ENCODE results near the gene VPS4A. TPM values are rescaled to one million over a fixed set of nuclear protein-coding genes. Genes with fewer than 3 reads are reported as not detected.

Gene VPS4A
- total and polyA plus RNA-seq, 4 donors, result 13.3 to 15.7 (median 14.5) TPM

- Histone ChIP-seq H3K36me3 (ENCODE audit: control insufficient read depth in 4 of 4, insufficient read depth in 3 of 4, low read depth in 1 of 4, low read length in 3 of 4) (peaks cover 25 to 58% (median 36%) of the 10 kb centered on the region in 4 donors), H3K9ac (ENCODE audit: low read depth in 1 of 2, low read length in 2 of 2) (no peak overlapping the region), H3K27me3 (ENCODE audit: control insufficient read depth in 4 of 4, insufficient read depth in 4 of 4, low read length in 3 of 4) (no peaks in the 10 kb centered on the region), H3K4me3 (ENCODE audit: low read depth in 1 of 3, low read length in 3 of 3) (no peak overlapping the region), H3K9me3 (ENCODE audit: control insufficient read depth in 4 of 4, low read length in 3 of 4) (no peaks in the 10 kb centered on the region), H3K27ac (ENCODE audit: low read depth in 1 of 2, low read length in 2 of 2) (no peak overlapping the region), H3K4me1 (ENCODE audit: control insufficient read depth in 4 of 4, insufficient read depth in 4 of 4, low read length in 3 of 4) (peaks cover 11 to 64% (median 50%) of the 10 kb centered on the region in 4 donors)
- DNase-seq (ENCODE audit: low spot score), result no peak
- WGBS, result 95% methylated on average over 7 of the region's 7 CpGs
- TF ChIP-seq FOXA2 (IDR thresholded peaks at IDR 0.05) (no peak), HNF4A (conservative IDR thresholded peaks at IDR 0.05) (no peak), GABPA (IDR thresholded peaks at IDR 0.05 in 1 of 2, conservative IDR thresholded peaks at IDR 0.05 in 1 of 2) (no peak), RXRA (IDR thresholded peaks at IDR 0.05) (no peak), YY1 (IDR thresholded peaks at IDR 0.05) (no peak), FOXA1 (IDR thresholded peaks at IDR 0.05) (no peak), HNF4G (IDR thresholded peaks at IDR 0.05) (no peak), REST (IDR thresholded peaks at IDR 0.05) (no peak), ZBTB33 (IDR thresholded peaks at IDR 0.05) (no peak), TAF1 (conservative IDR thresholded peaks at IDR 0.05) (no peak), SP1 (IDR thresholded peaks at IDR 0.05) (no peak), RAD21 (IDR thresholded peaks at IDR 0.05) (no peak), NR2F2 (IDR thresholded peaks at IDR 0.05) (no peak)
These were observed 11.2 kb downstream of the VPS4A start for GRCh38 chr16:69322343-69322742.

GRCh38 chr16:69323415-69323814, 12.3 kb downstream of the VPS4A start:
- DNase-seq (ENCODE audit: low spot score), result no peak
- H3K4me1 ChIP-seq (ENCODE audit: control insufficient read depth in 4 of 4, insufficient read depth in 4 of 4, low read length in 3 of 4), result peaks cover 15 to 65% (median 51%) of the 10 kb centered on the region in 4 donors
- WGBS, result 59% methylated on average over 14 of the region's 14 CpGs
- H3K4me3 ChIP-seq (ENCODE audit: low read depth in 1 of 3, low read length in 3 of 3), result no peak overlapping the region
- no peaks in the 10 kb centered on the region for H3K9me3 ChIP-seq (ENCODE audit: control insufficient read depth in 4 of 4, low read length in 3 of 4)
- H3K9ac ChIP-seq (ENCODE audit: low read depth in 1 of 2, low read length in 2 of 2), result no peak overlapping the region
- peak overlapping the region in 1 of 2 donors; percentile 87 for H3K27ac ChIP-seq (ENCODE audit: low read depth in 1 of 2, low read length in 2 of 2)
- TF ChIP-seq SP1 (IDR thresholded peaks at IDR 0.05) (no peak), ATF3 (IDR thresholded peaks at IDR 0.05) (no peak)
- peaks cover 24 to 56% (median 36%) of the 10 kb centered on the region in 4 donors for H3K36me3 ChIP-seq (ENCODE audit: control insufficient read depth in 4 of 4, insufficient read depth in 3 of 4, low read depth in 1 of 4, low read length in 3 of 4)
- H3K27me3 ChIP-seq (ENCODE audit: control insufficient read depth in 4 of 4, insufficient read depth in 4 of 4, low read length in 3 of 4), result no peaks in the 10 kb centered on the region

All from liver (tissue), 9 donors.